A549 (cell line): ENCODE data around the gene CLCF1. TPM values are rescaled to one million over a fixed set of nuclear protein-coding genes. Genes with fewer than 3 reads are reported as not detected.

Experiments
- ATAC-seq, 2 experiments: fragments of 200-7000 bp in 1 of 2; fragments of >200 bp in 1 of 2; cut with Nextera tagmentation in 1 of 2; cut with Tn5 transposase in 1 of 2; 3 replicates each; pipeline versions ENCODE4 v1.8.0 to v1.9.1; 2018 to 2020; ENCODE audit warnings: mild to moderate bottlenecking in 1 of 2, moderate library complexity in 1 of 2
- CTCF ChIA-PET: fragments of 300-600 bp; sonication (Branson Sonifier 250); formaldehyde crosslinking; extraction: SDS; loops from one replicate; lab custom pipeline; 2021; ENCODE audit warnings: antibody characterized with exemption, inconsistent platforms; lab: Yijun Ruan, JAX
- POLR2A ChIA-PET: fragments of 350-600 bp; formaldehyde crosslinking; extraction: SDS; loops from one replicate; lab custom pipeline; 2021; ENCODE audit warnings: antibody characterized with exemption, inconsistent platforms; lab: Yijun Ruan, JAX
- DNase-seq, 2 experiments: peaks; one replicate each; pipeline versions ENCODE4 v3.0.0 to v3.0.0-alpha.2; 2011 to 2016; ENCODE audit warnings: low read depth in 1 of 2, low spot score in 1 of 2
- FAIRE-seq: peaks from 2 replicates; lab custom pipeline; 2011; peaks lifted over from hg19 to GRCh38; lab: Jason Lieb, UNC
- H3K27ac ChIP-seq, 2 experiments: fragments of >200 bp; sonication (Bioruptor Twin); formaldehyde crosslinking; 3 replicates each; pipeline ENCODE4 v1.5.1; 2016 to 2017
- H3K4me1 ChIP-seq: fragments of >200 bp; sonication (Bioruptor Twin); formaldehyde crosslinking; 3 replicates; pipeline ENCODE4 v1.6.1; 2016
- H3K4me2 ChIP-seq: fragments of >200 bp; sonication (Bioruptor Twin); formaldehyde crosslinking; 3 replicates; pipeline ENCODE4 v1.6.1; 2016
- H3K4me3 ChIP-seq: fragments of >200 bp; sonication (Bioruptor Twin); formaldehyde crosslinking; 3 replicates; pipeline ENCODE4 v1.5.1; 2016
- H3K9me3 ChIP-seq: fragments of >200 bp; sonication (Bioruptor Twin); formaldehyde crosslinking; 3 replicates; pipeline ENCODE4 v1.6.1; 2016
- ATOH8 ChIP-seq: fragments of 250-450 bp; sonication (Bioruptor Pico); IDR thresholded peaks from 2 replicates; pipeline ENCODE4 v1.5.0; 2020; ENCODE audit warnings: low read depth, mild to moderate bottlenecking, moderate library complexity
- CEBPB ChIP-seq, 2 experiments: fragments of >200 bp in 1 of 2; sonication (Bioruptor Twin) in 1 of 2; formaldehyde crosslinking in 1 of 2; IDR thresholded peaks; 2 replicates each; pipeline ENCODE4 v1.6.1; 2012 to 2016
- ESRRA ChIP-seq: fragments of 150-350 bp; IDR thresholded peaks from 2 replicates; pipeline ENCODE4 v1.6.1; 2014; ENCODE audit warnings: mild to moderate bottlenecking, low read length, borderline replicate concordance
- FOXS1 ChIP-seq: fragments of 250-450 bp; sonication (Bioruptor Pico); IDR thresholded peaks from 2 replicates; pipeline ENCODE4 v1.5.0; 2020; ENCODE audit warnings: mild to moderate bottlenecking, moderate library complexity
- HDAC2 ChIP-seq: fragments of 200-600 bp; sonication (generic); IDR thresholded peaks from 2 replicates; pipeline ENCODE4 v1.6.1; 2016
- HOXA7 ChIP-seq: fragments of 250-450 bp; sonication (Bioruptor Pico); IDR thresholded peaks from 2 replicates; pipeline ENCODE4 v1.5.0; 2020; ENCODE audit warnings: mild to moderate bottlenecking, moderate library complexity
- JUN ChIP-seq, 2 experiments: fragments of >200 bp; sonication (Bioruptor Twin); formaldehyde crosslinking; IDR thresholded peaks; 2 replicates in 1 of 2; 3 replicates in 1 of 2; pipeline ENCODE4 v1.6.1; 2016 to 2017
- MYC ChIP-seq: IDR thresholded peaks from 2 replicates; pipeline ENCODE4 v1.6.1; 2012; ENCODE audit warnings: mild to moderate bottlenecking, inconsistent platforms, low read length, improper control_type of control experiment, borderline replicate concordance
- NPAS2 ChIP-seq: fragments of 250-450 bp; sonication (Bioruptor Pico); IDR thresholded peaks from 2 replicates; pipeline ENCODE4 v1.8.0; 2022; ENCODE audit warnings: mild to moderate bottlenecking, moderate library complexity, borderline replicate concordance
- POLR2AphosphoS2 ChIP-seq: conservative IDR thresholded peaks from 2 replicates; pipeline ENCODE4 v1.6.1; 2012; ENCODE audit warnings: low read length, improper control_type of control experiment, inconsistent platforms
- RAD21 ChIP-seq, 2 experiments: fragments of >200 bp in 1 of 2; sonication (Bioruptor Twin) in 1 of 2; formaldehyde crosslinking in 1 of 2; IDR thresholded peaks in 1 of 2; conservative IDR thresholded peaks in 1 of 2; 2 replicates in 1 of 2; 3 replicates in 1 of 2; pipeline ENCODE4 v1.6.1; 2012 to 2018; ENCODE audit warnings: inconsistent platforms in 1 of 2
- SMC3 ChIP-seq: fragments of >200 bp; sonication (Bioruptor Twin); formaldehyde crosslinking; IDR thresholded peaks from 3 replicates; pipeline ENCODE4 v1.6.1; 2018; ENCODE audit warnings: inconsistent platforms
- SREBF2 ChIP-seq: fragments of 450-650 bp; IDR thresholded peaks from 2 replicates; pipeline ENCODE4 v1.6.1; 2014; ENCODE audit warnings: mild to moderate bottlenecking, moderate library complexity
- TFCP2L1 ChIP-seq: fragments of 250-450 bp; sonication (Bioruptor Pico); IDR thresholded peaks from 2 replicates; pipeline ENCODE4 v1.5.0; 2021; ENCODE audit warnings: mild to moderate bottlenecking
- TP53 ChIP-seq: fragments of 250-450 bp; sonication (Bioruptor Pico); IDR thresholded peaks from 2 replicates; pipeline ENCODE4 v1.5.0; 2021; ENCODE audit warnings: mild to moderate bottlenecking, moderate library complexity
- ZNF302 ChIP-seq: fragments of 250-450 bp; sonication (Bioruptor Pico); IDR thresholded peaks from 2 replicates; pipeline ENCODE4 v1.9.0; 2021; ENCODE audit warnings: inconsistent platforms, mild to moderate bottlenecking, moderate library complexity
- ZSCAN20 ChIP-seq: fragments of 250-450 bp; sonication (Bioruptor Pico); IDR thresholded peaks from 2 replicates; pipeline ENCODE4 v1.8.0; 2022; ENCODE audit warnings: mild to moderate bottlenecking, moderate library complexity
- WGBS: methylation state at CpG from one replicate; pipeline ENCODE4 v1.1.6; 2017; ENCODE audit errors: missing lambda C conversion rate; 5-methylcytosine and 5-hydroxymethylcytosine counted together
- polyA plus RNA-seq, 4 experiments: library from polyadenylated mRNA; depleted of rRNA in 3 of 4; stranded (reverse); fragments of >200 nt; fragmentation: RNase III in 1 of 4; extraction: RNeasy Plus Mini Kit Qiagen cat#74134 plus additional on column Dnase treatment in 1 of 4; gene quantifications; 2 replicates in 3 of 4; 3 replicates in 1 of 4; pipeline ENCODE4 v1.2.3, GENCODE V29; 2011 to 2017
- TF ChIP-seq, protein P1 (sequence below): fragments of >200 bp; sonication (Bioruptor Twin); formaldehyde crosslinking; IDR thresholded peaks from 3 replicates; pipeline ENCODE4 v1.5.1; 2016
- TF ChIP-seq, protein P2 (sequence below): IDR thresholded peaks from 2 replicates; pipeline ENCODE4 v1.6.1; 2012

Gene CLCF1
- polyA plus RNA-seq, 2 of the 4 experiments (the other 2 are of a cell fraction), result 23.9 to 31.0 TPM

GRCh38 chr11:67371189-67371910 lies 2.0 kb downstream of the CLCF1 start:
- FAIRE-seq, result no peak
- CTCF ChIA-PET, result interaction anchor here (0.7 to 46.2 kb wide), 7 partner anchors 13 to 106 kb away, joined by 3 to 1913 read pairs (median 6); partner anchors contain the start of genes POLD4, PPP1CA, RAD9A and TBC1D10C
- 4% methylated on average over 8 of the region's 8 CpGs for WGBS
- Histone ChIP-seq H3K4me2 (peak overlapping the region; percentile 95), H3K4me1 (peaks cover 73% of the 10 kb centered on the region), H3K27ac (peak overlapping the region; percentile 95 to 100), H3K9me3 (no peaks in the 10 kb centered on the region), H3K4me3 (peak overlapping the region; percentile 68)
- DNase-seq, result peak; percentile 72 to 74
- peak in 1 of 2 experiments; percentile 41; a peak in 1 of 4 replicates for TF ChIP-seq CEBPB (IDR thresholded peaks at IDR 0.05)
- peak; percentile 74 for TF ChIP-seq SMC3
- peak; percentile 46 to 49 for TF ChIP-seq RAD21 (conservative IDR thresholded peaks at IDR 0.05 in 1 of 2, IDR thresholded peaks at IDR 0.05 in 1 of 2)
- no peak for TF ChIP-seq SREBF2
- 0 out of 2 replicates have a peak, but pooled peaks have one; percentile 40 for TF ChIP-seq TP53 (CRISPR knock-in tag)
- TF ChIP-seq ESRRA, result no peak
- 0 out of 2 replicates have a peak, but pooled peaks have one; percentile 7 for TF ChIP-seq MYC
- TF ChIP-seq, protein P1, sequence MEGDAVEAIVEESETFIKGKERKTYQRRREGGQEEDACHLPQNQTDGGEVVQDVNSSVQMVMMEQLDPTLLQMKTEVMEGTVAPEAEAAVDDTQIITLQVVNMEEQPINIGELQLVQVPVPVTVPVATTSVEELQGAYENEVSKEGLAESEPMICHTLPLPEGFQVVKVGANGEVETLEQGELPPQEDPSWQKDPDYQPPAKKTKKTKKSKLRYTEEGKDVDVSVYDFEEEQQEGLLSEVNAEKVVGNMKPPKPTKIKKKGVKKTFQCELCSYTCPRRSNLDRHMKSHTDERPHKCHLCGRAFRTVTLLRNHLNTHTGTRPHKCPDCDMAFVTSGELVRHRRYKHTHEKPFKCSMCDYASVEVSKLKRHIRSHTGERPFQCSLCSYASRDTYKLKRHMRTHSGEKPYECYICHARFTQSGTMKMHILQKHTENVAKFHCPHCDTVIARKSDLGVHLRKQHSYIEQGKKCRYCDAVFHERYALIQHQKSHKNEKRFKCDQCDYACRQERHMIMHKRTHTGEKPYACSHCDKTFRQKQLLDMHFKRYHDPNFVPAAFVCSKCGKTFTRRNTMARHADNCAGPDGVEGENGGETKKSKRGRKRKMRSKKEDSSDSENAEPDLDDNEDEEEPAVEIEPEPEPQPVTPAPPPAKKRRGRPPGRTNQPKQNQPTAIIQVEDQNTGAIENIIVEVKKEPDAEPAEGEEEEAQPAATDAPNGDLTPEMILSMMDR, result peak; percentile 37; the same call in 2 of the 3 replicates
- POLR2A ChIA-PET, result interaction anchor here (0.6 to 9.3 kb wide), 5 partner anchors 8 to 32 kb away, joined by 3 to 172 read pairs (median 10); partner anchors contain the start of gene POLD4
- peak in 1 of 2 experiments; percentile 21; a peak in 3 of 6 replicates for ATAC-seq

DNA sequence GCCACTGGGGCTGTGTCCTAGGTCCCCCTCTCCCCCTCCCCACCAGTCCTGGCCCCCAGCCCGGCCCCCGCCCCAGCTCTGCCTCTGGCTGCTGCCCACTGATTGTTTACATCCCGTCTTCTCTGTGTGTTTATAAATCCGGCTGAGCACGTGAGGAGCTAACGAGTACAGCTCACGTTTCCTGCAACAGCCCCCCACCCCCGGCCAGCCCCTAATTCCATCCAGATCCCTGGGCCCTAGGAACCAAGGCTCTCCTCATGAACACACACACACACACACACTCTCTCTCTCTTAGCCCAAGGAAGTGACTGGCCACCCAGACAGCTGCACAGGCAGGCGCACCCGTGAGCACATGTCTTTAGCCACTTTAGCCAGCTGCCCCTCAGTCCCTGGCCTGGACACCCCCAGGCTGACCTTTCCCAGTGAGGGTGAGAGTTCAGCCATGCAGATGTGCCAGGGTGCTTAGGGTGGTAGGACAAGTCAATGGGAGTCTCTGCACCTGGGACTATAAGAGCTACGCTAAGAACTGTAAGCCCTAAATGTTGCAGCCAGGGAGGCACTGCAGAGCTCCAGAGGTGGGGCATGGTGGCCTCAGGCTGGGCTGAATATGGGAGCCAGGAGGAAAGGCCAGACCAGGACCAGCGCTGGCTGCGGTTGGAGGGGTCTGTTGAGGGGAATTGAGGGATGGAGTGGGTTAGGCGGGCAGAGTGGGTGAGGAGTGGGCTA lies 2.9 kb downstream of the CLCF1 start:
- Histone ChIP-seq H3K4me3 (peak overlapping the region; percentile 68), H3K9me3 (no peaks in the 10 kb centered on the region), H3K4me2 (peak overlapping the region; percentile 95), H3K27ac (peak overlapping the region; percentile 95 to 100), H3K4me1 (peaks cover 73% of the 10 kb centered on the region)
- DNase-seq (no peak), ATAC-seq (no peak), FAIRE-seq (no peak)
- ChIA-PET POLR2A (interaction anchor here (0.5 to 9.3 kb wide), 5 partner anchors 8 to 32 kb away, joined by 3 to 172 read pairs (median 10); partner anchors contain the start of gene POLD4), CTCF (interaction anchor here (0.7 to 46.2 kb wide), 7 partner anchors 12 to 105 kb away, joined by 3 to 1913 read pairs (median 6); partner anchors contain the start of genes POLD4, PPP1CA, RAD9A and TBC1D10C)
- WGBS, result 37% methylated on average over 12 of the region's 14 CpGs
- TF ChIP-seq HDAC2, result no peak
- no peak for TF ChIP-seq NPAS2 (CRISPR knock-in tag)
- no peak for TF ChIP-seq ATOH8 (CRISPR knock-in tag)
- TF ChIP-seq ZSCAN20 (CRISPR knock-in tag), result no peak
- no peak for TF ChIP-seq TP53 (CRISPR knock-in tag)
- no peak for TF ChIP-seq JUN (IDR thresholded peaks at IDR 0.05)
- TF ChIP-seq ESRRA, result no peak
- peak; percentile 60; the same call in 1 of the 2 replicates for TF ChIP-seq POLR2AphosphoS2
- TF ChIP-seq TFCP2L1 (CRISPR knock-in tag), result no peak
- TF ChIP-seq ZNF302, result no peak
- no peak for TF ChIP-seq HOXA7 (CRISPR knock-in tag)
- TF ChIP-seq FOXS1 (CRISPR knock-in tag), result no peak
- TF ChIP-seq, protein P2, sequence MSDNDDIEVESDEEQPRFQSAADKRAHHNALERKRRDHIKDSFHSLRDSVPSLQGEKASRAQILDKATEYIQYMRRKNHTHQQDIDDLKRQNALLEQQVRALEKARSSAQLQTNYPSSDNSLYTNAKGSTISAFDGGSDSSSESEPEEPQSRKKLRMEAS, result peak; percentile 30
